ENCODE data around the gene RPTOR.

Gene RPTOR

GRCh38 chr17:80939151-80940145 is 394.8 kb downstream of the RPTOR start:
- no peak for DNase-seq

GRCh38 chr17:80940171-80941123 is 395.8 kb downstream of the RPTOR start:
- DNase-seq = peak in 1 of 2 donors; percentile 11

GRCh38 chr17:80941171-80941570 is 396.5 kb downstream of the RPTOR start:
- DNase-seq = no peak

GRCh38 chr17:80941743-80942422 is 397.2 kb downstream of the RPTOR start:
- no peak for DNase-seq

GRCh38 chr17:80942423-80943345 is 398.0 kb downstream of the RPTOR start:
- DNase-seq = no peak

GRCh38 chr17:80943346-80944145 is 398.9 kb downstream of the RPTOR start:
- DNase-seq = no peak

GRCh38 chr17:80944326-80944725 is 399.7 kb downstream of the RPTOR start:
- DNase-seq = no peak

- DNase-seq = no peak
Observed at GRCh38 chr17:80945736-80946135, 401.1 kb downstream of the RPTOR start.

GRCh38 chr17:80946449-80946848 is 401.8 kb downstream of the RPTOR start:
- no peak for DNase-seq

GRCh38 chr17:80947200-80947940 is 402.7 kb downstream of the RPTOR start:
- DNase-seq = no peak

- no peak for DNase-seq
Observed at GRCh38 chr17:80948019-80948975, 403.7 kb downstream of the RPTOR start.

GRCh38 chr17:80948976-80949450 is 404.4 kb downstream of the RPTOR start:
- DNase-seq = no peak

GRCh38 chr17:80949451-80950421 is 405.1 kb downstream of the RPTOR start:
- no peak for DNase-seq

- no peak for DNase-seq
Observed at GRCh38 chr17:80950466-80951120, 406.0 kb downstream of the RPTOR start.

GRCh38 chr17:80951121-80952090 is 406.8 kb downstream of the RPTOR start:
- no peak for DNase-seq

GRCh38 chr17:80952291-80952690 is 407.7 kb downstream of the RPTOR start:
- no peak for DNase-seq

Data from CD4-positive, alpha-beta T cell treated with Interferon alpha-2 for 1 hour (primary cell).